NK-92 (cell line): Measurements from ENCODE around the gene GNPDA2.
"Not testable (repeated sequence)": the region's sequence is repeated elsewhere in the genome, so short reads cannot be mapped to it uniquely, and the experiment has no call there.

Experiments used
- DNase-seq: peaks from one replicate; lab custom pipeline; 2025; ENCODE audit not compliant: unreplicated experiment; lab: John Stamatoyannopoulos, UW

GNPDA2 gene

GRCh38 chr4:44726038-44726871 is at the start of gene GNPDA2:
Gene GNPDA2, minus strand, starts transcription at chr4:44726556. Its CDS starts 4,349 bp downstream, at chr4:44722207.
- no peak for DNase-seq

- DNase-seq = no peak
Measured at GRCh38 chr4:44772340-44772739, 46.0 kb upstream of the GNPDA2 start.

GRCh38 chr4:44771789-44772188 is 45.4 kb upstream of the GNPDA2 start:
- DNase-seq = no peak

GRCh38 chr4:44766453-44766852 is 40.1 kb upstream of the GNPDA2 start:
- DNase-seq = no peak

GRCh38 chr4:44765116-44765515 is 38.8 kb upstream of the GNPDA2 start:
- DNase-seq = no peak

- DNase-seq = no peak
Measured at GRCh38 chr4:44761306-44761705, 35.0 kb upstream of the GNPDA2 start.

- DNase-seq = no peak
Measured at GRCh38 chr4:44760142-44760898, 34.0 kb upstream of the GNPDA2 start.

GRCh38 chr4:44756559-44756958 is 30.2 kb upstream of the GNPDA2 start:
- no peak for DNase-seq

- DNase-seq = no peak
Measured at GRCh38 chr4:44740201-44740600, 13.8 kb upstream of the GNPDA2 start.

GRCh38 chr4:44738615-44739014 is 12.3 kb upstream of the GNPDA2 start:
- no peak for DNase-seq

- no peak for DNase-seq
Measured at GRCh38 chr4:44736900-44737299, 10.5 kb upstream of the GNPDA2 start.

GRCh38 chr4:44728694-44729093 is 2.3 kb upstream of the GNPDA2 start:
- not testable (repeated sequence) for DNase-seq

- DNase-seq = no peak
Measured at GRCh38 chr4:44727471-44727870, 1.1 kb upstream of the GNPDA2 start.

- no peak for DNase-seq
Measured at GRCh38 chr4:44725726-44726037, 674 bp downstream of the GNPDA2 start.

GRCh38 chr4:44725166-44725565 is 1.2 kb downstream of the GNPDA2 start:
- no peak for DNase-seq

- DNase-seq = no peak
Measured at GRCh38 chr4:44722001-44722400, 4.4 kb downstream of the GNPDA2 start.

- no peak for DNase-seq
Measured at GRCh38 chr4:44720371-44720770, 6.0 kb downstream of the GNPDA2 start.

- no peak for DNase-seq
Measured at GRCh38 chr4:44716597-44716996, 9.8 kb downstream of the GNPDA2 start.

GRCh38 chr4:44713125-44713524 is 13.2 kb downstream of the GNPDA2 start:
- DNase-seq = no peak

- no peak for DNase-seq
Measured at GRCh38 chr4:44704673-44705072, 21.7 kb downstream of the GNPDA2 start.

GRCh38 chr4:44701037-44701436 is 25.3 kb downstream of the GNPDA2 start:
- DNase-seq = no peak

GRCh38 chr4:44700427-44700826 is 25.9 kb downstream of the GNPDA2 start:
- no peak for DNase-seq
